ENCODE measurements around the gene CDH13.

The CDH13 gene

DNA sequence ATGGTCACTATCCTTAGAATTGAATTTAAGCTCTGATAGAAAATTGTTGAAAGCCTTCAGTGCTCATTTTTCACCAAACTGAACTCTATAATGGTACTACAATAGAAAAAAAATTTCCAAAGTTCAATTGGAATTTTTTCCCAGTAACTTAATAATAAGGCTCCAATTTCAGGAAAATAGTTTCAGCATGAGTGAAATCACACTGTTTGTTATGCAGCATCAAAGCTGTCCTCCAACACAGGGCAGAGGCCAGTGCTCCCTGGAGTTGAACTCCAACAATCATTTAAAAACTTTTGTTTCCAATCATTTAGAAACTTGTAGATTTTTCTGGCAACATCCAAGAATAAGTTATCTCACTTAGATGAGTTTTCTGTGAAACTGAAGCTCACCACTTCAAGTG lies 1077.9 kb downstream of the CDH13 start:
- no peak overlapping the region for H3K27ac ChIP-seq
- TF ChIP-seq, protein P1, sequence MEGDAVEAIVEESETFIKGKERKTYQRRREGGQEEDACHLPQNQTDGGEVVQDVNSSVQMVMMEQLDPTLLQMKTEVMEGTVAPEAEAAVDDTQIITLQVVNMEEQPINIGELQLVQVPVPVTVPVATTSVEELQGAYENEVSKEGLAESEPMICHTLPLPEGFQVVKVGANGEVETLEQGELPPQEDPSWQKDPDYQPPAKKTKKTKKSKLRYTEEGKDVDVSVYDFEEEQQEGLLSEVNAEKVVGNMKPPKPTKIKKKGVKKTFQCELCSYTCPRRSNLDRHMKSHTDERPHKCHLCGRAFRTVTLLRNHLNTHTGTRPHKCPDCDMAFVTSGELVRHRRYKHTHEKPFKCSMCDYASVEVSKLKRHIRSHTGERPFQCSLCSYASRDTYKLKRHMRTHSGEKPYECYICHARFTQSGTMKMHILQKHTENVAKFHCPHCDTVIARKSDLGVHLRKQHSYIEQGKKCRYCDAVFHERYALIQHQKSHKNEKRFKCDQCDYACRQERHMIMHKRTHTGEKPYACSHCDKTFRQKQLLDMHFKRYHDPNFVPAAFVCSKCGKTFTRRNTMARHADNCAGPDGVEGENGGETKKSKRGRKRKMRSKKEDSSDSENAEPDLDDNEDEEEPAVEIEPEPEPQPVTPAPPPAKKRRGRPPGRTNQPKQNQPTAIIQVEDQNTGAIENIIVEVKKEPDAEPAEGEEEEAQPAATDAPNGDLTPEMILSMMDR (IDR thresholded peaks at IDR 0.05), result no peak
- no peak for TF ChIP-seq ZFX (IDR thresholded peaks at IDR 0.05; ENCODE audit: borderline replicate concordance)

DNA sequence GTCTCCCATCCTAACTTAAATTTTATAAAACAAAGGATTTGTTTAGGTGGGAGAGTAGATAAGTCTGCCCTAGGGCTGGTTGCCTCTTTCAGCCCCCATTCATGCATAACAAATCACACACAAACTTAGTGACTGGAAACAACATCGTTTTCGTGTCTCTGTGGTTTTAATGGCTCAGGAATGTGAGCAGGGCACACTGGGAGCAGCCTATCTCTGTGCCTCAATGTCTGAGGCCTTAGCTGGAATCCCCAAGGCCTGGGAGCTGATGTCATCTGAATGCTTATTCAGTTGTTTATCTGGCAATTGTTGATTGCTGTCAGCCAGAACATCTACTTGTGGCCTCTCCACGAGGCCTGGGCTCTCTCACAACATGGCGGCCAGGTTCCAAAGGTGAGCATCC lies 1079.1 kb downstream of the CDH13 start:
- TF ChIP-seq ZFX (IDR thresholded peaks at IDR 0.05; ENCODE audit: borderline replicate concordance), result no peak
- TF ChIP-seq, protein P1 (IDR thresholded peaks at IDR 0.05), result no peak
- no peak overlapping the region for H3K27ac ChIP-seq

DNA sequence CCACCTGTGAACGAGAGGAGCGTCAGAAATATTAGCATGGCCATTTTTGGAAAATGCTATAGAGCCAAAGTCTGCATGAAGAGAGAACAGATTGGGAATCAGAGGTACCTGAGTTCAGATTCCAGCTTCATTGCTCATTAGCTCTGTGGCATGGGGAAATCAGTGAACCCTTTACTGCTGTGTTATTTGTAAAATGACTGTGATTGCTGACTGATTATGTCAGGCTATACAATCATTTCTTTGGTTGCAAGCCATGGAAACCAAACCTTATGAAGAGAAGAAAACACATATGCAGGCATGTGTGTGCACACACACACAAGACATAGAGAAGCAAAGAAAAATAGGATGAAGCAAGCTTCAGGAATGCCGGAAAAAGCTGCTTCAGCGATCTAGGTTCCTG lies 1079.6 kb downstream of the CDH13 start:
- no peak for TF ChIP-seq ZFX (IDR thresholded peaks at IDR 0.05; ENCODE audit: borderline replicate concordance)
- TF ChIP-seq, protein P1 (IDR thresholded peaks at IDR 0.05), result no peak
- no peak overlapping the region for H3K27ac ChIP-seq

DNA sequence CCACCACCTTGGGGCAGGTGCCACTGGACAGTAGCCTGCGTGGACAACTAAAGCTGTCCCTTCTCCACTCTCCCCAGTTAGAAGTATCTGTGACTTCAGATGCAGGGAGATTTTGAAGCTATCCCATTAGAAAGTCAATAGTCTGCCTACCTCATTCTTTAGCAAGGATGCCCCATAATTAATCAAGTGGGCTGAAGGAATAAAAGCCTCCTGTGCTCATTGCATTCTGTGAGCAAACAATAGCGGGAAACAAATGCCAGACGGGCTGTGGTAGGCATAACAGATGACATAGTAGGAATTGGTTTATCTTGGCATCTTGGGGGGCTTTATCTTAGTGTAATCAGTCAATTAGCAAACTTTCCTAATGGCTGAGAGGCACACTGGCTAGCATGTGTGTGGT lies 1084.3 kb downstream of the CDH13 start:
- no peak for TF ChIP-seq ZFX (IDR thresholded peaks at IDR 0.05; ENCODE audit: borderline replicate concordance)
- TF ChIP-seq, protein P1 (IDR thresholded peaks at IDR 0.05), result no peak
- H3K27ac ChIP-seq, result no peak overlapping the region

DNA sequence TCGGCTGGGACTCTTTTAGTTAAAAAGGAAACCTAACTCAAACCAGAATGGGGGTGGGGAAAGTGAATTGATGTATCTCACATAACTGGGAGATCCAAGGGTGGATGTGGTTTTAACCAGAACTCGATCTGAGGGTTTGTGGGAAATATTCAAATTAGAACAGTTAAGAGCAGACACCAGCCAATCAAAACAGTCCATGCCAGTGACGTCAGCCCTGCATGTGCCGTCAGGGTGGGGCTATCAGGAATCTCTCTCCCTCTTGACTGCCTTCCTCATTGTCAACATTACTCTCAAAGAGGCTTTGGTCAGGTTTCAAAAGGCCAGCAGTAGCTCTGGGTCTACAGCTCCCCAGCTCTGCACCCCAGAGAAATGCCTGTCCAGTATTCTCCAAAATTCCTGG lies 1086.8 kb downstream of the CDH13 start:
- H3K27ac ChIP-seq, result no peak overlapping the region
- TF ChIP-seq, protein P1 (IDR thresholded peaks at IDR 0.05), result no peak
- no peak for TF ChIP-seq ZFX (IDR thresholded peaks at IDR 0.05; ENCODE audit: borderline replicate concordance)

DNA sequence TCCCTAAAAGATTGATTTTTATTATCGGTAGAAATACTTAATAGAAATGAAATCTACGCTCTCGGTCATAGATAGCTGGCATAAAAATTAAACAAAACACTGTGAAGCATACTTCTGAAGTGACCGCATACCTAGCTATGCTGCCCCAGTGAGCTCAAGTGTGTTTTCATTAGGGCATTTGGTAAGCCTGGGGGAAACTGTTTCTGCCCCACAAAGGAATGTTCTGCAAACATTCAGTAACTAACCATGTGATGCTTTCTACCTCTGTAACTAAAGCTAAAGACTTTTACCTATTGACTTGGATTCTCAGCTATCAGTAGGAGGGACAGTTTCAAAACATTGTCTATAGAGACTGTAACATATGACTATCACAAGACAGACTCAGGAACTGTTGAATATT lies 1087.5 kb downstream of the CDH13 start:
- TF ChIP-seq, protein P1 (IDR thresholded peaks at IDR 0.05), result no peak
- TF ChIP-seq ZFX (IDR thresholded peaks at IDR 0.05; ENCODE audit: borderline replicate concordance), result no peak
- no peak overlapping the region for H3K27ac ChIP-seq

DNA sequence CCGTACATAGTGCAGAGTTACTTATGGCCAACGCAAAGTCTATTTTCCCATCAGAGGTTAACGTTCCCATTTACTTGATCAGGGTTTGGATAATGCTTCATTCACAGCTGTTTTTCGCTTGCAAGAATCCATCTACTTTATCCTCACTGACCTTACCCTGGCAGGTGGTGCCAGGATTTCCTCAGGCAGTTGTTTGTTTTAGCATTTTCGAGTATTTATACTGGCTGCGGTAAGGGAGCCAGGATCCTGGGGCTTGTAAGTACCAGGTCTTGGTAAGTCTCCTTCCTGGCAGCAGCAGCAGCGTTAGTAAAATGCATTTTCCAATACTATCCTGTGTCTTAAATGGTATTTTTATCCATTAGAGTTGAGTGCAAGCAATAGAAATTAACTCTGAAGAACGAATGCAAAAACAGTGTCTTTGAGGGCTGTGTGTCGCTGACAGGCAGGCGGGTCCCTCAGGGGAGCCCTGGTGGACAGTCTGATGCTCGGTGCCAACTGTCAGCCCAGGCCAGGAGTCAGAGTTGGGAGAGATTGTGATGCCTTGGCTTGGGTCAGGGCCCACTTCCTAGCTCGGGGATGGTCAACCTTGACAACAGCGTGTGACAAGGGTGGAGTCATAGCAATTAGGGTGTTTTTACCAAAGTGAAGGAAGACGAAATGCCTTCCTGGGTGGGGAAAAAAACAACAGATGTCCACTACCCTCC lies 1088.6 kb downstream of the CDH13 start:
- no peak overlapping the region for H3K27ac ChIP-seq

More for the DNA sequence above, 1088.6 kb downstream of the CDH13 start:
- TF ChIP-seq ZFX (IDR thresholded peaks at IDR 0.05; ENCODE audit: borderline replicate concordance), result no peak
- TF ChIP-seq, protein P1 (IDR thresholded peaks at IDR 0.05), result no peak
